Measurements from ENCODE around the gene GRIPAP1. TPM values are rescaled to one million over a fixed set of nuclear protein-coding genes. Genes with fewer than 3 reads are reported as not detected.
"Not testable (repeated sequence)": the region's sequence is repeated elsewhere in the genome, so short reads cannot be mapped to it uniquely, and the experiment has no call there.

Gene GRIPAP1
- total RNA-seq, 1 donor: 11.9 TPM

DNA sequence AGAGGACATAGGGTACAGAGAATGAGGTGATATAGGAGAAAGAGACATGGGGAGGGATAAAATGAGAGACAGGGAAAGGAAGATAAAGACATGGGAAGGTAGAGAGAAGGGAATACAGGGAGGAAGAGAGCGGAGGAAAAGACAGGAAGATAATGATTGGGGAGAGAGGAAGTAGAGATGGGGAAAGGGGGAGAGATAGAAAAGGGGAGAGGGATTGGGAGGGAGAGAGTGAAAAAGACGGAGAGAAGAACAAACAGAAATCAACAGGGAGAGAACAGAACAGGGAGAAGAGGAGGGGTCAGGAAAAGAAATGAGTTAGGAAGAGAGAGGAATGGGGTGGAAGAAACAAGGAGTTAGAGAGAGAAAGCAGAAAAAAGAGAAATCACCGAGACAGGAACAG lies 4.6 kb downstream of the GRIPAP1 start:
- no peak overlapping the region for H3K4me3 ChIP-seq (ENCODE audit: low read depth, low read length)
- TF ChIP-seq, protein P1, sequence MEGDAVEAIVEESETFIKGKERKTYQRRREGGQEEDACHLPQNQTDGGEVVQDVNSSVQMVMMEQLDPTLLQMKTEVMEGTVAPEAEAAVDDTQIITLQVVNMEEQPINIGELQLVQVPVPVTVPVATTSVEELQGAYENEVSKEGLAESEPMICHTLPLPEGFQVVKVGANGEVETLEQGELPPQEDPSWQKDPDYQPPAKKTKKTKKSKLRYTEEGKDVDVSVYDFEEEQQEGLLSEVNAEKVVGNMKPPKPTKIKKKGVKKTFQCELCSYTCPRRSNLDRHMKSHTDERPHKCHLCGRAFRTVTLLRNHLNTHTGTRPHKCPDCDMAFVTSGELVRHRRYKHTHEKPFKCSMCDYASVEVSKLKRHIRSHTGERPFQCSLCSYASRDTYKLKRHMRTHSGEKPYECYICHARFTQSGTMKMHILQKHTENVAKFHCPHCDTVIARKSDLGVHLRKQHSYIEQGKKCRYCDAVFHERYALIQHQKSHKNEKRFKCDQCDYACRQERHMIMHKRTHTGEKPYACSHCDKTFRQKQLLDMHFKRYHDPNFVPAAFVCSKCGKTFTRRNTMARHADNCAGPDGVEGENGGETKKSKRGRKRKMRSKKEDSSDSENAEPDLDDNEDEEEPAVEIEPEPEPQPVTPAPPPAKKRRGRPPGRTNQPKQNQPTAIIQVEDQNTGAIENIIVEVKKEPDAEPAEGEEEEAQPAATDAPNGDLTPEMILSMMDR (IDR thresholded peaks at IDR 0.05; ENCODE audit: insufficient read depth, low read length): no peak

DNA sequence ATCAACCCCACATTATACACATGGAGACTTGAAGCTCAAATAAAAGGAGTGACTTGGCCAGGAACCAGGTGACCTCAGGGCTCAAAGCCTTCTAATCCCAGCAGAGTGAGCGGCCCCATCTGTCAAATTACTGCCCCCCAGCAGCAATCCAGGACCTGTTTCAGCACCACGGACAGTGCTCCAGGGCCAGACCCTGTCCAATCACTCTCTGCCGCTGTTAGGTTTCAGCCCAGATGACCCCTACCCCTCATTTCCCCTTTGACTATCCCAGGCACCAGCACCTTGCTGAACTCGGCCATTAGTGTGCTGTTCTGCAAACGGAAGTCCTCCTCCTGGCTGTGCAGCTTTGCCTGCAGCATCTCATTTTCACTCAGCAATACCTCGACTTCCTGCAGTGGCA lies 5.1 kb downstream of the GRIPAP1 start:
- TF ChIP-seq, protein P1 (IDR thresholded peaks at IDR 0.05; ENCODE audit: insufficient read depth, low read length): no peak
- no peak for DNase-seq (ENCODE audit: low read depth)
- H3K4me3 ChIP-seq (ENCODE audit: low read depth, low read length): no peak overlapping the region

More for the DNA sequence above, 4.6 kb downstream of the GRIPAP1 start:
- DNase-seq (ENCODE audit: low read depth): no peak

DNA sequence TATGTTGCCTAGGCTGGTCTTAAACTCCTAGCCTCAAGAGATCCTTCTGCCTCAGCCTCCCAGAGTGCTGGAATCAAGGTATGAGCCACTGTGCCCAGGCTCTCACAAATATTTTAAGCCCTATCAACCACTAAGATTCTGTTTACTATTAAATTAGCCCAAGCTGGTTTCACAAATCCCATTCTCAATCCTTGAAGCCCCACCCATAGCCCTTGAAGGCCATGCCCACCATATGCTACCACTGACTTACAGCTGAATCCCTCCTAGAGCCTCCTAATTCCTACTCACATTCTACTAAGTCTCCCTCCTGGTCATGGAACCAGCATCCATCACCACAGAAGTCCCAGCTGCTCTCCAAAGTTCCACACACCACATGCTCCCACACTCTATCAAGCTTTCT lies 9.7 kb downstream of the GRIPAP1 start:
- no peak overlapping the region for H3K4me3 ChIP-seq (ENCODE audit: low read depth, low read length)
- TF ChIP-seq, protein P1 (IDR thresholded peaks at IDR 0.05; ENCODE audit: insufficient read depth, low read length): no peak
- DNase-seq (ENCODE audit: low read depth): no peak

DNA sequence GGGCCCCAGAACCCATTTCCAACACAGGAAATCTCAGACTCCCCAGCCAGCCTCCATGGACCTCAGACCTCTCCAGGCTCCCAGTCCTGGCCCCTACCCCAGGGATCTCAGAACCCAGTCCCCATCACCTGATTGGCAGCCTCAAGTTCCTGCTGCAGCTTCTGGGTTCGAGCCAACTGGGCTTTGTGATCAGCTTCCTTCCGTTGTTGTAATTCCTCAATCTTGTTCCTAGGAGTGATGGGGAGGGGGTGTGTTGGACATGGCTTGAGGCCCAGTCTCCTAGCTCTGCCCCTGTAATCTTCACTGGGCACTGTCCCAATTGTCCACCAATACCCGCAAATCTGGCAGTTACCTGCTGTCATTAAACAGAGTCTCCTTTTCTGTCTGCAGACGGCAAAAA lies 12.6 kb downstream of the GRIPAP1 start:
- DNase-seq (ENCODE audit: low read depth): no peak
- TF ChIP-seq, protein P1 (IDR thresholded peaks at IDR 0.05; ENCODE audit: insufficient read depth, low read length): no peak
- H3K4me3 ChIP-seq (ENCODE audit: low read depth, low read length): no peak overlapping the region

DNA sequence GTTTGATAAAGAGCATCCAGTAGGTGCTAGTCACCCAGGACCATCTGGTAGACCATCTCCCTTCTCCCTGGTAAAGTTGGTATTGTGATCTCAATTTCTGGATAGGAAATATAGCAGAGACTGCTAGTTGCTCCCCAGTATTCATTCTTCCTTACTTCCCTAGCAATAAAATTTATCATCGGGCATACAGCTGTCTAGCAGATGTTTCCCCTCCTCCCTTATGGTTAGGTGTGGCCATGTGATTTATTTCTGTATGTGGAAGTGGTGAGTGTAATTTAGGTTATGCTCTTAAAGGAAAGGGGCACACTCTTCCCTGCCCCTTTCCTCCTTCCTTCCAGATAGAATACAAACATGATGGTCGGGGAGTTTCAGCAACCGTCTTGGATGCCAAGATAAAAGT lies 18.2 kb downstream of the GRIPAP1 start:
- DNase-seq (ENCODE audit: low read depth): no peak
- H3K4me3 ChIP-seq (ENCODE audit: low read depth, low read length): no peak overlapping the region
- TF ChIP-seq, protein P1 (IDR thresholded peaks at IDR 0.05; ENCODE audit: insufficient read depth, low read length): no peak

DNA sequence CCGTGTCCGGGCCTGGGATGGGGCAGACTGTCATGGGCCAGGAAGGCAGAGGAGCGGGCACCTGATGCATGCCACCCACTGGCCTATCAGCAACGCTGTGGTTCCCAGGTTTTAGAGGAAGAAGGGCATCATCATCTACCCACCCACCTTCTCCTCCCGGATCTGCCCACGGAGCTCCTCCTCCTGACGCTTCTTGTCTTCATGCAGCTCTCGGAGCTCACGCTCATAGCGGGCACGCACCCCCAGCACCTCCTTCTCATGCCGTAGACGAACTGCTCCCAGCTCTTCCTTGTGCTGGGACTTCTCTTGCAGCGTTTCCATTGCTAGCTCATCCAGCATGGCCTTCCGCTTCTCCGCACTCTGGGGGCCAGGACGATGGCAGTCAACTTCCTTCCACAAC lies 19.0 kb downstream of the GRIPAP1 start:
- H3K4me3 ChIP-seq (ENCODE audit: low read depth, low read length): no peak overlapping the region
- no peak for DNase-seq (ENCODE audit: low read depth)
- TF ChIP-seq, protein P1 (IDR thresholded peaks at IDR 0.05; ENCODE audit: insufficient read depth, low read length): no peak

DNA sequence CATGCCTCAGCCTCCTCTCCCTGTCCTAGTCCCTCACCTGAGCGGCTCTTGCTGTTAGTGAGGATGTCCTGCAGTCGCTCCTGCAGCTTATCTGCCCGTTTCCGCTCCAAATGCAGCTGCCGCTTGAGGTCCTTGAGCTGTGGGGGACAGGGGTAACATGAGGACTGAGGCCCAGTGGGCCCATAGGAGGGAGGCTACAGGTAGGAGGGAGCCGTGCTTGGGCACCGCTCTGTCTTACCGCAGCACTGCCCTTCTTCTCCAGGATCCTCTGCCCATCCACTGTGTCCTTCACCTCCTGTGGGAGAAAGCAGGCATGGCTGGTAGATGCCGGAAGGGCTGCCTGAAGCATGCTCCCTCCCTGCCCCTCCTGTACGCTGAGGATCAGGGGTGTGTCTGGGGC lies 20.9 kb downstream of the GRIPAP1 start:
- H3K4me3 ChIP-seq (ENCODE audit: low read depth, low read length): no peak overlapping the region
- no peak for DNase-seq (ENCODE audit: low read depth)
- TF ChIP-seq, protein P1 (IDR thresholded peaks at IDR 0.05; ENCODE audit: insufficient read depth, low read length): no peak

DNA sequence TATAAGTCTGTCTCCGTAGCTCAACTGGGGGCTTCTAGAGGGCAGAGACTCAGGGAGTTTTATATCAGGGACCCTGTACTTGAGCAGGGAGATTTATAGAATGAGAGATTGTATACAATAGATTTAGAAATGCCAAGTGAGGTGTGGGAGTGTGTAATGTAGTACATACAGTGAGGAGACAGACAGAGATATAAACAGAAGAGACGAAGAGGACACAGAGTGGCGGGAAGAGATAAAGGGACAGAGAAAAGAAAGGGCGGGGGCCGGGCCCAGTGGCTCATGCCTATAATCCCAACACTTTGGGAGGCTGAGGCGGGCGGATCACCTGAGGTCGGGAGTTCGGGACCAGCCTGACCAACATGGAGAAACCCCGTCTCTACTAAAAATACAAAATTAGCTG lies 21.7 kb downstream of the GRIPAP1 start:
- DNase-seq (ENCODE audit: low read depth); H3K4me3 ChIP-seq (ENCODE audit: low read depth, low read length): not testable (repeated sequence)
